HG02938 (cell line): ENCODE data around the gene CAPN15.

ENCODE experiments used
- ATAC-seq: cut with Tn5 transposase; IDR thresholded peaks from one replicate; pipeline ENCODE4 v1.9.1; 2021; ENCODE audit warnings: mild to moderate bottlenecking, moderate library complexity; ENCODE audit not compliant: unreplicated experiment

Gene CAPN15

GRCh38 chr16:559411-560203 lies 32.1 kb downstream of the CAPN15 start:
- no peak for ATAC-seq

- no peak for ATAC-seq
These were observed 32.7 kb downstream of the CAPN15 start, which contains the start of gene PRR35 for GRCh38 chr16:560204-560700. PRR35 (plus strand) TSS chr16:560394; CDS start chr16:563295, 2,901 bp downstream.

DNA sequence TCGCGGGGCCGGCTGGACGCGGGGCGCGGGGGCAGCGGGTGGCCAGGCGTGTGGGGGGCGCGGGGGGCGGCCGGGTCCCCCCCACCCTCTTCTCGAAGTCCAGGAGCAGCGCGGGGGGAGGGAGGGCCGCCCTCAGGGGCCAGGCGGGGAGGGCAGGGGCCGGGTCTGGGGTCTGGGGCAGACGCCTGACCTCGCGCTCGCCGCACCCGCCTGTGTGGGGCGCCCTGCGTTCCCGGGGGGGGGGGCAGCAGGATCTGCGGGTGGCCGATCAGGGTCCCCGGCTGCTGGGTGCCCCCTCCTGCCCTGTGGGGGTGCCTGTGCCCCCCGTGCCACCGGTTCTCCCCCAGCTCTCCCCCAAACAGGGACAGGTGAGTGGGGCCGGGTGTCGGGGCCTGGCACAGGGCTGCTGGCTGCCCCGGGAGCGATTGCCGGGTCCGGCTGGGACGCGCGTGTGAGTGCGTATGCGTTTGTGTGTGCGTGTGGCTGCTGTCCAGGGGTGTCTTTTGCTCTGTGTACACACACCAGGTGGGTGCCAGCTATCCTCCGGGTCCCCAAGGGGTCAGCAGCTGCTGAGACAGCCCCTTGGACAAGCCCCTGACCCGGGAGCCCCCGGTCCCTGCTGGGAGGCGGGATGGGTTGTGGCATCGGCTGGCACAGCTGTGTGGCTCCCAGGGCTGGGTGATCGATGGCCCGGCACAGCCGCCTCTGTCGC lies 33.3 kb downstream of the CAPN15 start:
- no peak for ATAC-seq

DNA sequence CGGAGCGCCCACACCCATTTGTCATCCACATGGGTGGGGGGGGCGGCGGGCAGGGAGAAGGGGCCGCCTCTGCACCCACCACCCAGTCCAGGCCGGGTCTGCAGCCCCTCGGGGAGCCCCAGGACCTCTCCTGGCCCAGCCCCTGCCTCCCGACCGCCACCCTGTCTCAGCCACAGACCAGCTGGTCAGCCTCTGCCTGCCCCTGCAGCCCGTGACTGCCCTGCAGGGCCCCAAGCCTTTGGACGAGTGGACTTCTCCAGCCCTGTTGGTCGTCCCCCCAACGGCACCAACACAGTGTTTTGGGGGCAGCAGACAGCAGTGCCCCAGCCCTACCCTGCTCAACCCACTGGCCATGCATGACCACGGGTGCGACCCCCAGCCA lies 33.9 kb downstream of the CAPN15 start:
- ATAC-seq: no peak

- no peak for ATAC-seq
These were observed 34.7 kb downstream of the CAPN15 start for GRCh38 chr16:561957-562938.

- ATAC-seq: no peak
These were observed 35.6 kb downstream of the CAPN15 start for GRCh38 chr16:563072-563644.

DNA sequence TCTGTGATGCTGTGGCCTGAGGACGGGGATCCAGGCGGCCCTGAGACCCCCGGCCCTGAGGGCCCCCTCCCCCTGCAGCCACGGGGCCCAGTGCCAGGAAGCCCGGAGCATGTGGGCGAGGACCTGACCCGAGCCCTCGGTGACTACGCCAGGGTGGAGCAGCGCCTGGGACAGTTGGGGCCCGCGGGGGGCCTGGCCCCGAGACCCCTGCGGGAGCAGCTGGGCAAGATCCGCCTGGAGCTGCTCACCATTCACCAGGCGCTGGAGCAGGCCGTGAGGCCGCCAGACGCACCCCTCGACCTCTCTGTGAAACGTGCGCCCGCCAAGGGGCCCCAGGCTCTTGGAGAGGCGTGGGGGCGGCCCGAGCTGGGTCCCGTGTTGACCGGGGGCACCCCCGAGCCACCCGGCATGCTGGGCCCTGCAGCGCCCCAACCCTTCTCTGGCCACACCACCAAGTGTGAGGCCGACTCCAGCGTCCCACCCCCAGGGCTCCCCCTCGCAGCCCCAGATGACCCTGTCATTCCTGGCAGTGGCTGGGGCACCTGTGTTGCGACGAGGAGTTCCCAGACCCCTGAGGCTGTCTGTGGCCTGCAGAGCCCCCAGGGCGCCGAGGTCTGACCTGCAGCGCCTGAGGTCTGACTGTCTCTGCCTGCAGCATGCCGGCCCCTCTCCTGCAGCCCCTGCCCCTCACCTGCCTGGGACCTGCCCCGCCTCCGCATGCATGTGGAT lies 37.3 kb downstream of the CAPN15 start:
- ATAC-seq: no peak

- ATAC-seq: no peak
These were observed 38.2 kb downstream of the CAPN15 start for GRCh38 chr16:565419-566330.

- ATAC-seq: no peak
These were observed 39.2 kb downstream of the CAPN15 start, which contains the start of gene NHLRC4 for GRCh38 chr16:566475-567372. NHLRC4 (plus strand) TSS chr16:567005; CDS start chr16:568048, 1,043 bp downstream.

DNA sequence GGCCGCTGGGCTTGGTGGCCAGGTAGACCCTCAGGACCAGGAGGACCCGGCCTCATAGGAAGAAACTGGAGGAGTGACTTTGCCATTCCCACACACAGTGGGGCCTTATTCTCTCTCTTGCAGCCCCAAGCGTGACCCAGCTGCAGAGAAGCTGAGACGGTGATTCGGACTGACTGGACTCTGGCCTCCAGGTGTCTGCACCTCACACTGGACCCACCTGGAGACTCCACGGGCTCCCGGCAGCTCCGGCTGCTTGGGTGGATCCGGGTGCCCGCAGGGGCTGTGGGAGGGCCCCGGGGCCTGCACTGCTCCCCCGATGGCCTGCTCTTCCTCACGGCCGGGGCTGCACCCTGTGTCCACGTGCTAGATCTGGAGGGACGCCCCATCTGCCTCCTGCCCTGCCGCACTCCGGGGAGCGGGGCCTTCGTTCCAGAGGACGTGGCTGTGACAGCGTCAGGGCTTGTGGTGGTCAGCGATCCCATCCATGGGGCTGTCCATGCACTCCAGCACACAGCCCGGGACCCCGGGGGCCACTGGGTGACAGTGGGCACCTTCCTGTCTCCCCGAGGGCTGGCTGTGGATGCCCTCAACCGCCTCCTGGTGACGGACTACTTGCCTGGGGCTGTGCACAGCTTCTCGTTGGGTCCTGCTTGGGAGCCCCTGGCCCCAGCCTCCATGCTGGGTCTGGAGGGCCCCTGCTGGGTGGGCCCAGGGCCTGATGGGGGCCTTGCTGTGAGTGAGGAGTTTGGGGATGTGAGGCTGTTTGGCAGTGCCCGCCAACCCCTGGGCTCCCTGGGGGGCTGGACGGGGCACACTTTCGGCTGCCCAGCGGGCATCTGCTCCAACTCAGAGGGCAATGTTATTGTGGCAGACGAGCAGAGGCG lies 40.1 kb downstream of the CAPN15 start:
- no peak for ATAC-seq

DNA sequence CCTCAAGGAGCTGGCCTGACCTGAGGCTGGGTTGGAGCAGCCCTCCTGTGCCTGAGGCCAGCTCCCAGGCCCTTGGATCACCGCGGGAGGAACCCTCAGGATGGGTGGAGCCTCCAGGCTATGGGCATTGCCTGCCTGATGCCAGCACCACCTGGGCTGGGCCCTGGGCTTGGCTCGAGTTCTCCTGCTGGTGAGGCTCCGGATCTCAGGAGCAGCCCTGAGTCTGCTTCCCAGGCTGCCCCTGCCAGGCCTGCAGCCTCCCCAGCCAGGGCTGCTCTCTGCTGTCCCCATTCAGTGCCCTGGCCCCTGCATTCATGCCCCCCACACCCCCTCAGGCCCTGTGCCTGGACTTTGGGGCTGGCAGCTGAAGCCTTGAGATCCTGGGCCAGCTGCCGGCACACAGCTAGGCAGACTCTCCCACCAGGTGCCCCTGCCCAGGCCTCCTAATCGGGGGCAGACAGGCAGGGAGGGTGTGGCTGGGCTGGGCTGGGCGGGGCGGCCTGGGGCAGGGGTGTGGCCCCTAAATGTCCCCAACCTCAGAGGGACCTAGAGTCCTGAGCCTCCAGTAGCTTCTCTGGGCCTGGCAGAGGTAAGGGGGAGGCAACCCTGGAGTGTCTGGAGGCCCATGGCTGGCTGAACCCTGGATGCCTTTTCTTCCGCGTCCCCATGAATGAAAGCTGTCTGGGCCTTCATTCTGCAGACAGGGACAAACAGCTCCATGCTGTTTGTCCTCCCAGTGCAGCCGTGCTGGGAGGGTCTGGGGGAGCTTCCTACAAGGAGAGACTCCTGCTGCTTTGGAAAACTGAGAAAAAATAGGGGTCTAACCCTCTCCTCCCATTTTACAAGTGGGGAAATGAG lies 41.1 kb downstream of the CAPN15 start:
- no peak for ATAC-seq

DNA sequence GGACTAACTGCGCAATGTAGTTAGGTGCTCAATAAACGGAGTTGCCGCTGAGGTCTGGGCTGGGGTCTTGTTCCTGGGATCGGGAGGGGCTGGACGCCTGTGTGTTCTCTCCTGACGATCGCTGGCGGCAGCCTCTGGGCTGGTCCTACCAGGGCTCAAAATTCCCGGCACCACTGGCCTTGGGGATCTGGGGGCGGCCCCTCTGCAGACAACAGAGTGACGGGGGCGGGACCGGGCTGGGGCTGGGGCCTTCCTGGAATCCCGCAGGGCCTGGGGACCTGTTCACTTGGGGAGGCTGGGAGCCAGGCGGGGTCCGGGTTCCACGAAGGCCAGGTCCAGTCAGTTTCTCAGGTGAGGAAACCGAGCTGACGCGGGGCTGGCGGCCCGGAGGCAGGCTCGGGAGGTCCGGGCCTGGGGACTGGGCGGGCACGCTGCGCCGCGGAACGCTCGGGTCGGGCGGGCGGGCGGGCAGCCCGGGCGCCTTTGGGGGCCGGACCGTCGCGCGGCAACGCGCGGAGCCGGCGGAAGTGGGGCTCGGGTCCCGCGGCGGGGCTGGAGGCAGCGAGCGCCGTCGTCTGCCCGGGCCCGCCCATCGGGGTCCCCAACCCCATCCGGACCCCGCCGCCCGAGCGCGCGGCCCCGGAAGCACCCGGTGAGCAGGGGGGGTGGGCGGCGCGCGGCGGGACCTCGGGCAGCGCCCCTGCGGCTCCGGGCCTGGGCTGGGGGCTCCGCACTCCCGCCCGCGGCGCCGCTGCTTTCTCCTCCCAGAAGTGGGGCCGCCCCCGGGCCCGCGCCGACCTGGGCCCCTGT lies 42.1 kb downstream of the CAPN15 start, which contains the start of gene PIGQ:
Gene PIGQ, plus strand, starts transcription at position 524 of the 810 bp plus-strand sequence. CDS start 4,107 bp downstream, outside the sequence.
- ATAC-seq: no peak

GRCh38 chr16:572865-573650 lies 45.5 kb downstream of the CAPN15 start:
- ATAC-seq: no peak
